ENCODE measurements around the gene OSBPL3.

The OSBPL3 gene

DNA sequence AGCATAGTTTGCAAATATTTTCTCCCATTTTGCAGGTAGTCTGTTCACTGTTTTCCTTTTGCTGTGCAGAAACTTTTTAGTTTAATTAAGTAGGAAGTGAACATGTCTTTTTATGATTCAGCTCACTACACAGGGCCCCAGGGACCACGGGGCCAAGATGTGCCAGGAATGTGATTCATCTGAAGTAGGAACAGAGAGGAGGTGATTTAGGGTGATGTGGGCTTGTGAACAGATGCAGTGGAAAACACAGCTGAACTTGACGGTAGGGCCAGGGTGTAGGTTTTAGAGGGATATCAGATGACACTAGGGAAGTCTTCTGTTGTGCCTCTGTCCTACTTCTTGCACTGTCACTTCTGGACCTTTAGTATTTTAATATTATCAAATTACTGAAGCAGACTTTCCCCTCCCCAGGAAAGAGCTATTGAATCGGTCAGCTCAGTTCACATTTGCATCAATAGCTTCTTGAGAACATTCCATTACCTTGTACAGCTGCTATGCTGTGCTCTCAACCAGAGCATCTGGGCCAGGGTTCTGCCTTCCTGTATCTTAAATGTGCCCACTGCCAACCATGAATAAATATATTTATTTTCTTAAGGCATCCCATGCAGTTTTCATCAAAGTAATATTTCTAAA is 96.9 kb downstream of the OSBPL3 start (continued):
- TF ChIP-seq SETDB1 (IDR thresholded peaks at IDR 0.05; ENCODE audit: insufficient read length, low read length), result no peak
- TF ChIP-seq ZNF768 (tag by site-specific recombination; IDR thresholded peaks at IDR 0.05), result no peak
- TF ChIP-seq ZNF140 (tag by site-specific recombination; IDR thresholded peaks at IDR 0.05), result no peak
- TF ChIP-seq FEZF1 (tag by site-specific recombination; IDR thresholded peaks at IDR 0.05), result peak; percentile 26; the same call in 1 of the 2 replicates
- peak; percentile 29; the same call in 1 of the 2 replicates for TF ChIP-seq ZBTB20 (tag by site-specific recombination; IDR thresholded peaks at IDR 0.05)
- TF ChIP-seq ZFHX2 (tag by site-specific recombination; conservative IDR thresholded peaks at IDR 0.05), result 0 out of 2 replicates have a peak, but pooled peaks have one; percentile 41
- TF ChIP-seq HOXD13 (CRISPR knock-in tag; IDR thresholded peaks at IDR 0.05; ENCODE audit: borderline replicate concordance), result no peak
- peak; percentile 72 for TF ChIP-seq OSR2 (tag by site-specific recombination; IDR thresholded peaks at IDR 0.05)
- no peak for TF ChIP-seq ZNF585B (tag by site-specific recombination; IDR thresholded peaks at IDR 0.05)
- TF ChIP-seq ZNF629 (tag by site-specific recombination; IDR thresholded peaks at IDR 0.05), result peak; percentile 15; the same call in 1 of the 2 replicates
- peak; percentile 55; the same call in 1 of the 2 replicates for TF ChIP-seq TSHZ1 (tag by site-specific recombination; IDR thresholded peaks at IDR 0.05; ENCODE audit: borderline replicate concordance)
- TF ChIP-seq ZNF350 (tag by site-specific recombination; IDR thresholded peaks at IDR 0.05), result no peak
- no peak for TF ChIP-seq GLI2 (tag by site-specific recombination; IDR thresholded peaks at IDR 0.05; ENCODE audit: borderline replicate concordance, low read depth)
- TF ChIP-seq ZNF600 (tag by site-specific recombination; IDR thresholded peaks at IDR 0.05), result no peak
- 0 out of 2 replicates have a peak, but pooled peaks have one; percentile 13 for TF ChIP-seq ZBTB17 (tag by site-specific recombination; IDR thresholded peaks at IDR 0.05)

DNA sequence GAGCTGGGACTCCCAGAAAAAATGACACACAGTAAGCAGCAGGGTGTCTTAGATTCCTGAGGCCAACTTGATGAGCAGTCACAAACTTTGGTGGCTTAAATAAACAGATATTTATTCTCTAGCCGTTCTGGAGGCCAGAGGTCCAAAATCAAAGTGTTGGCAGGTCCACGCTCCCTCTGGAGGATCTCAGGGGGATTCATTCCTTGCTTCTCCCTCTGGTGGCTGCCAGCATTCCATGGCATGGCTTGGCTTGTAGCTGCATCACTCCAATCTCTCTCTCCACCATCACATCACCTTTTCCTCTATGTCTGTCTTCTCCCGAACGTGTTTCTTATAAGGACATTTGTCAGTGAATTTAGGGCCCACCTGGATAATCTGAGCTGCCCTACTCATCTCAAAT is 98.4 kb downstream of the OSBPL3 start:
- CTCF ChIA-PET, result interaction anchor here (0.6 to 2.2 kb wide), 6 partner anchors 10 to 135 kb away, joined by 3 to 12 read pairs (median 5); no protein-coding TSS in a partner anchor
- Histone ChIP-seq H3K4me3 (ENCODE audit: low read depth, low read length) (no peak overlapping the region), H3K9me3 (ENCODE audit: control insufficient read depth, insufficient read depth, low read depth, low read length) (no peaks in the 10 kb centered on the region), H3K4me1 (ENCODE audit: control insufficient read depth, insufficient read depth, low read length) (peaks cover 35% of the 10 kb centered on the region), H3K36me3 (ENCODE audit: control insufficient read depth in 2 of 2, insufficient read depth in 1 of 2, low read length in 2 of 2) (no peaks in the 10 kb centered on the region), H3K27ac (ENCODE audit: extremely low read depth, low read depth, low read length) (no peak overlapping the region)
- TF ChIP-seq ZIC2 (tag by site-specific recombination; IDR thresholded peaks at IDR 0.05), result peak; percentile 31; the same call in 1 of the 2 replicates
- no peak for TF ChIP-seq ZNF654 (tag by site-specific recombination; IDR thresholded peaks at IDR 0.05; ENCODE audit: low read depth)
- TF ChIP-seq FEZF1 (tag by site-specific recombination; IDR thresholded peaks at IDR 0.05), result peak; percentile 47
- TF ChIP-seq, protein P1, sequence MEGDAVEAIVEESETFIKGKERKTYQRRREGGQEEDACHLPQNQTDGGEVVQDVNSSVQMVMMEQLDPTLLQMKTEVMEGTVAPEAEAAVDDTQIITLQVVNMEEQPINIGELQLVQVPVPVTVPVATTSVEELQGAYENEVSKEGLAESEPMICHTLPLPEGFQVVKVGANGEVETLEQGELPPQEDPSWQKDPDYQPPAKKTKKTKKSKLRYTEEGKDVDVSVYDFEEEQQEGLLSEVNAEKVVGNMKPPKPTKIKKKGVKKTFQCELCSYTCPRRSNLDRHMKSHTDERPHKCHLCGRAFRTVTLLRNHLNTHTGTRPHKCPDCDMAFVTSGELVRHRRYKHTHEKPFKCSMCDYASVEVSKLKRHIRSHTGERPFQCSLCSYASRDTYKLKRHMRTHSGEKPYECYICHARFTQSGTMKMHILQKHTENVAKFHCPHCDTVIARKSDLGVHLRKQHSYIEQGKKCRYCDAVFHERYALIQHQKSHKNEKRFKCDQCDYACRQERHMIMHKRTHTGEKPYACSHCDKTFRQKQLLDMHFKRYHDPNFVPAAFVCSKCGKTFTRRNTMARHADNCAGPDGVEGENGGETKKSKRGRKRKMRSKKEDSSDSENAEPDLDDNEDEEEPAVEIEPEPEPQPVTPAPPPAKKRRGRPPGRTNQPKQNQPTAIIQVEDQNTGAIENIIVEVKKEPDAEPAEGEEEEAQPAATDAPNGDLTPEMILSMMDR (tag by site-specific recombination; IDR thresholded peaks at IDR 0.05), result peak; percentile 48; the same call in 1 of the 2 replicates
- POLR2A ChIA-PET, result no interaction called here

GRCh38 chr7:24880886-24881285 is 99.1 kb downstream of the OSBPL3 start:
- TF ChIP-seq, protein P2, sequence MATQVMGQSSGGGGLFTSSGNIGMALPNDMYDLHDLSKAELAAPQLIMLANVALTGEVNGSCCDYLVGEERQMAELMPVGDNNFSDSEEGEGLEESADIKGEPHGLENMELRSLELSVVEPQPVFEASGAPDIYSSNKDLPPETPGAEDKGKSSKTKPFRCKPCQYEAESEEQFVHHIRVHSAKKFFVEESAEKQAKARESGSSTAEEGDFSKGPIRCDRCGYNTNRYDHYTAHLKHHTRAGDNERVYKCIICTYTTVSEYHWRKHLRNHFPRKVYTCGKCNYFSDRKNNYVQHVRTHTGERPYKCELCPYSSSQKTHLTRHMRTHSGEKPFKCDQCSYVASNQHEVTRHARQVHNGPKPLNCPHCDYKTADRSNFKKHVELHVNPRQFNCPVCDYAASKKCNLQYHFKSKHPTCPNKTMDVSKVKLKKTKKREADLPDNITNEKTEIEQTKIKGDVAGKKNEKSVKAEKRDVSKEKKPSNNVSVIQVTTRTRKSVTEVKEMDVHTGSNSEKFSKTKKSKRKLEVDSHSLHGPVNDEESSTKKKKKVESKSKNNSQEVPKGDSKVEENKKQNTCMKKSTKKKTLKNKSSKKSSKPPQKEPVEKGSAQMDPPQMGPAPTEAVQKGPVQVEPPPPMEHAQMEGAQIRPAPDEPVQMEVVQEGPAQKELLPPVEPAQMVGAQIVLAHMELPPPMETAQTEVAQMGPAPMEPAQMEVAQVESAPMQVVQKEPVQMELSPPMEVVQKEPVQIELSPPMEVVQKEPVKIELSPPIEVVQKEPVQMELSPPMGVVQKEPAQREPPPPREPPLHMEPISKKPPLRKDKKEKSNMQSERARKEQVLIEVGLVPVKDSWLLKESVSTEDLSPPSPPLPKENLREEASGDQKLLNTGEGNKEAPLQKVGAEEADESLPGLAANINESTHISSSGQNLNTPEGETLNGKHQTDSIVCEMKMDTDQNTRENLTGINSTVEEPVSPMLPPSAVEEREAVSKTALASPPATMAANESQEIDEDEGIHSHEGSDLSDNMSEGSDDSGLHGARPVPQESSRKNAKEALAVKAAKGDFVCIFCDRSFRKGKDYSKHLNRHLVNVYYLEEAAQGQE (tag by site-specific recombination; IDR thresholded peaks at IDR 0.05), result peak; percentile 81
- no peak for TF ChIP-seq ZNF514 (tag by site-specific recombination; IDR thresholded peaks at IDR 0.05)
- ChIA-PET CTCF (interaction anchor here (0.7 to 2.2 kb wide), 6 partner anchors 9 to 68 kb away, joined by 3 to 12 read pairs (median 4); no protein-coding TSS in a partner anchor), POLR2A (no interaction called here)
- H3K4me3 ChIP-seq (ENCODE audit: low read depth, low read length), result no peak overlapping the region
- no peaks in the 10 kb centered on the region for H3K36me3 ChIP-seq (ENCODE audit: control insufficient read depth in 2 of 2, insufficient read depth in 1 of 2, low read length in 2 of 2)
- no peak overlapping the region for H3K27ac ChIP-seq (ENCODE audit: extremely low read depth, low read depth, low read length)
- H3K9me3 ChIP-seq (ENCODE audit: control insufficient read depth, insufficient read depth, low read depth, low read length), result no peaks in the 10 kb centered on the region
- H3K4me1 ChIP-seq (ENCODE audit: control insufficient read depth, insufficient read depth, low read length), result peaks cover 35% of the 10 kb centered on the region

Measured in HEK293 (cell line).